Mammary microvascular endothelial cell (primary cell): ENCODE results near the gene FHIT. TPM values are rescaled to one million over a fixed set of nuclear protein-coding genes. Genes with fewer than 3 reads are reported as not detected.

Experiments used
- total RNA-seq: library from RNA; depleted of rRNA; stranded (reverse); fragments of >200 nt; gene quantifications from 2 replicates; pipeline ENCODE4 v1.2.3, GENCODE V29; 2015

The FHIT gene
- 0.27 TPM in 1 of 2 replicates, not detected in the other for total RNA-seq

DNA sequence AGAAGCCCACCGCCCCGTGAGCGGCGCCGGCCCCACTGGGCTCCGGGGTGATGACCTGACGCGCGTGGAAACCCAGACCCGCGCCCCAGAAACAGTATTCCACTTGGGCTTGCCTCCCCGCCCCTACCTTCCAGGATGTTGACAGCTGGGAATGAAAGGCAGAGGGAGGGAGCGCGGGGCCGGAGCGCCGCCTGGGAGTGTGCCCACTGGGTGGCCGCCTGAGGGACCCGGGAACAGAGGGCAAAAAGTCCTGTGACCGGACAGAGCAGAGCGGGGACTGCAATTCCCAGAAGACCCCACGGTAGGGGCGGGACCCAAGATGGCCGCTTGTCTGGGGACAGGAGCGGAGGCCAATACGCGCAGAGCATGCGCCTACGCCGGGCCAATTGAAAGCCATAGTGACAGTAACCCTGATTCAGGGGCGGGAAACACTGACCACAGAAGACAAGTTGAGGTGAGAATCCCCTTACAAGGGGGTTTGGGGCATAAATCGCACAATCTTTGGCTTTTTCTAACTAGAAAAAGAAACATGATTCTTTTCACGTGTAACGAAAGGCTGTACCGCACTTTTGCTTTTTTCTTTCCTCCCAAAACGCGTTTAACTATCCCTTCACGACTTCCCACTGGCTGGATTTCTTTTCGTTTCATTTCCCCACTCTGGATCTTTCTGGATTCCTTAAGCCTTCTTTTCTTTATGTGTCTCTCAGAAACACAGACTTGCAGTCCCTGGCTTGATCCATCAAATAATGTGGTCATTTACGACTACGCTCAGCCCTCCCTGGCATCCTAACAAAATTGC, at the start of gene FHIT:
FHIT (minus strand) TSS at position 279 of the 799 bp plus-strand sequence.

